Measurements from ENCODE around the gene OTUB2.
A peak's percentile ranks its signal among the peaks of the same experiment; 100 is the strongest.

Gene OTUB2

DNA sequence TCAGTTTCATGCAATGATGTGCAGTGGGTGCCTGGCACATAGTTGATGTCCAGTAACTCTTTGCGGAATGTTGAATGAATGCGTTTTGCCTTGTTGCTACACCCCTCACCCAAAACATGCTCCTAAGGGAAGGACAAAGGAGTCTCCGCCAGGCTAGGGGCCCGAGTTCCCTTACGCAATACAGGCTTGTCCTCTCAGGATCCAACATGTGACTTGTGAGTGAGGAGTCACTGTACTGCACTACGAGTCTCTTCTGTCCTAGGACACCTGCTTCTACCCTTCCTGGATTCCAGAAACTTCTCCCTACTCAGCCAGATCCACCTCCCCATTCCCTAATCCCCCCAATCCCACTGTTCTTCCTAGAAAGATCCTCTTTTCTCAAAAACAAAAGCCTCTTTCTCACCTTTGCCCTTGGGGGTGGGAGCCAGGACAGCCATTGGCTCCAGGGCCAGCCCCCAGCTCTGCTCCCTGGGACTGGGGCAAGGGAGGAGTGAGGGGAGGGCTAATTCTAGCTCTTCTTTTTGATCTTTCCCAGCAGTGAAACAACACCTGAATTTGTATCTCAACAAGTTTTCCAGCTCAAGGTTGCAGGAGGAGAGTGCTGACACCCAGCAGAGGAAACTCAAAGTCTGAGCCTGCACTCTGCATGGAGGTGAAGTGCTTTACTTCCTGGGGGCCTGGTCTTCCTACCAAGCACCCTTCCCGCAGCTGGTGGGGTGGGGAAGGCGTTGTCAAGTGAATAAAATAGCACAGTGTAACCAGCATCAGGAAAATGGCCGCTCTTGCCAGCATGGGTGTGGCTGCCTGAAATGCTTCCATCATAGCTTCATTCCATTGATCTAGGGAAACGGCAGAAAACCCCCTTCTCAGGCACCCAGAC, 3.4 kb upstream of the OTUB2 start:
- no peak for ATAC-seq (ENCODE audit: low read depth)

DNA sequence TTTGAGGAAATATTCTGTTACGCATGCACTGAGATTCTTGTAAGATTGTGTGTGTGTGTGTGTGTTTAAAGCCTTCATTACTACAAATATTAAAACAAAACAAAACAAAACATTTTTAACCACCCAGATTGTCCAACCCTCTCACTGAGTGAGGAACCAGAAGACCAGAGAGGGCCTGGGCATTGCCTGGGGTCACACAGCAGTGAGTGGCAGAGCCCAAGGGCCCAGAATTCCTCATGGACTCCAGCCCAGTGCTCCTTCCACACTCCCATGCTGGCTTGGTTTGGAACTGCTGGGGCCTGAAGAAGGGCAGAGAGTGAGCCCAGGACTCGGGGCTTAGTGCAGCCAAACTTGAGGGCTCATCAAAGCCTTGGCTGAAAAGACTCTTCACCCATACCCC, 1.6 kb upstream of the OTUB2 start:
- no peaks in the 10 kb centered on the region for H3K27me3 ChIP-seq (ENCODE audit: insufficient read depth, poor library complexity, severe bottlenecking)
- DNase-seq (ENCODE audit: low spot score) (no peak), ATAC-seq (ENCODE audit: low read depth) (no peak)
- peaks cover 20% of the 10 kb centered on the region for H3K4me1 ChIP-seq (ENCODE audit: insufficient read depth, poor library complexity, severe bottlenecking)
- TF ChIP-seq, protein P1, sequence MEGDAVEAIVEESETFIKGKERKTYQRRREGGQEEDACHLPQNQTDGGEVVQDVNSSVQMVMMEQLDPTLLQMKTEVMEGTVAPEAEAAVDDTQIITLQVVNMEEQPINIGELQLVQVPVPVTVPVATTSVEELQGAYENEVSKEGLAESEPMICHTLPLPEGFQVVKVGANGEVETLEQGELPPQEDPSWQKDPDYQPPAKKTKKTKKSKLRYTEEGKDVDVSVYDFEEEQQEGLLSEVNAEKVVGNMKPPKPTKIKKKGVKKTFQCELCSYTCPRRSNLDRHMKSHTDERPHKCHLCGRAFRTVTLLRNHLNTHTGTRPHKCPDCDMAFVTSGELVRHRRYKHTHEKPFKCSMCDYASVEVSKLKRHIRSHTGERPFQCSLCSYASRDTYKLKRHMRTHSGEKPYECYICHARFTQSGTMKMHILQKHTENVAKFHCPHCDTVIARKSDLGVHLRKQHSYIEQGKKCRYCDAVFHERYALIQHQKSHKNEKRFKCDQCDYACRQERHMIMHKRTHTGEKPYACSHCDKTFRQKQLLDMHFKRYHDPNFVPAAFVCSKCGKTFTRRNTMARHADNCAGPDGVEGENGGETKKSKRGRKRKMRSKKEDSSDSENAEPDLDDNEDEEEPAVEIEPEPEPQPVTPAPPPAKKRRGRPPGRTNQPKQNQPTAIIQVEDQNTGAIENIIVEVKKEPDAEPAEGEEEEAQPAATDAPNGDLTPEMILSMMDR (IDR thresholded peaks at IDR 0.05; ENCODE audit: poor library complexity, severe bottlenecking): no peak
- H3K27ac ChIP-seq (ENCODE audit: poor library complexity, severe bottlenecking): no peak overlapping the region
- H3K9me3 ChIP-seq (ENCODE audit: severe bottlenecking): no peaks in the 10 kb centered on the region
- no peaks in the 10 kb centered on the region for H3K36me3 ChIP-seq (ENCODE audit: low read depth)
- no peak overlapping the region for H3K4me3 ChIP-seq (ENCODE audit: severe bottlenecking)

More for the DNA sequence above, 3.4 kb upstream of the OTUB2 start:
- H3K27ac ChIP-seq (ENCODE audit: poor library complexity, severe bottlenecking): no peak overlapping the region
- DNase-seq (ENCODE audit: low spot score): no peak
- H3K27me3 ChIP-seq (ENCODE audit: insufficient read depth, poor library complexity, severe bottlenecking): no peaks in the 10 kb centered on the region
- TF ChIP-seq, protein P1 (IDR thresholded peaks at IDR 0.05; ENCODE audit: poor library complexity, severe bottlenecking): no peak
- H3K4me3 ChIP-seq (ENCODE audit: severe bottlenecking): no peak overlapping the region
- no peaks in the 10 kb centered on the region for H3K36me3 ChIP-seq (ENCODE audit: low read depth)
- H3K4me1 ChIP-seq (ENCODE audit: insufficient read depth, poor library complexity, severe bottlenecking): peaks cover 10% of the 10 kb centered on the region
- no peaks in the 10 kb centered on the region for H3K9me3 ChIP-seq (ENCODE audit: severe bottlenecking)

DNA sequence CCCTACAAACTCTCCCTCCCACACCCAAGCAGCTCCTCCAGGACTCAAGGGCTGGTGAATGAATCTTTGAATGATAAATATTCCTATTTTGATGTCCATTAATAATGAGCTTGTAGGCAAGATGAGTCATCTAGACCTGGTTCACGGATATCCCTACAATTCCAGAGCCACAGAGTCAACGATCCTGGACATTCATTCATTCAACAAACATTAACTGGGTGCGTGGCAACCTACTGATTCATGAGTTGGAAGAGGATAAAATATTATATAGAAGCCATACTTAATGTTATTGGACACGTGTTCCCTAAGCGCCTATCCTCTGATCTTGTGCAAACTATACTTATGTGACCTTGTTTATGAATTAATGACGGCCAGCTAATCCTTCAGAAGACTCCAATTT, 420 bp upstream of the OTUB2 start:
- peak overlapping the region; percentile 33 for H3K4me3 ChIP-seq (ENCODE audit: severe bottlenecking)
- H3K9me3 ChIP-seq (ENCODE audit: severe bottlenecking): no peaks in the 10 kb centered on the region
- H3K36me3 ChIP-seq (ENCODE audit: low read depth): no peaks in the 10 kb centered on the region
- ATAC-seq (ENCODE audit: low read depth) (no peak), DNase-seq (ENCODE audit: low spot score) (no peak)
- no peak overlapping the region for H3K27ac ChIP-seq (ENCODE audit: poor library complexity, severe bottlenecking)
- TF ChIP-seq, protein P1 (IDR thresholded peaks at IDR 0.05; ENCODE audit: poor library complexity, severe bottlenecking): no peak
- H3K4me1 ChIP-seq (ENCODE audit: insufficient read depth, poor library complexity, severe bottlenecking): peaks cover 20% of the 10 kb centered on the region
- H3K27me3 ChIP-seq (ENCODE audit: insufficient read depth, poor library complexity, severe bottlenecking): no peaks in the 10 kb centered on the region

DNA sequence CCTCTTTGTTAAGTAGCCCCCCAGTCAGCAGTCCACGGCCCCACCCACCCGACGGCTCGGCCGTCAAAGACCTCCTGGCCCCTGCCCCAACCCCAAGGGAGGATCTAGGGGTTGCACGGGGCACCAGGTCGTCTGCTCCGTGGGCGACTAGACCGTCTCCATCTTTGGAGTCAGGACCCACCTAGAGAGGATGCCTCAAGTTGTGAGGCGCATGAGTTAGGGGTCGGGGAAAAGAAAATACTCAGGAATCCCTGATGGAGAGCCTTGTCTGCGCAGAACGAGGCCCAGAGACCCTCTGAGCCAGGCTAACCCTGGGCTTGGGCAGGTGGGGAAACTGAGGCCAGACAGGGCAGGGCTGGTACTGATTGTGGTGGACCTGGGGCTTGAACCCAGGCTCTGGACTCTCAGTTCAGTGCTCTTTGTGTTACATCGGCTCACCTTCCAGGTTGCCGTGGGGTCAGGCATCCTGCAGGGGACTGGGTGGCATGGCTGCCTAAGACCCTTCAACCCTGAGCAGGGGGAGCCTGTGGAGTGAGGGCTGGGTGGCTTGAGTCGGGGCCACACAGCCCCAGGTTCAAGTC, 839 bp downstream of the OTUB2 start:
- TF ChIP-seq, protein P1 (IDR thresholded peaks at IDR 0.05; ENCODE audit: poor library complexity, severe bottlenecking): no peak
- Histone ChIP-seq H3K36me3 (ENCODE audit: low read depth) (no peaks in the 10 kb centered on the region), H3K4me3 (ENCODE audit: severe bottlenecking) (peak overlapping the region; percentile 33), H3K9me3 (ENCODE audit: severe bottlenecking) (no peaks in the 10 kb centered on the region), H3K4me1 (ENCODE audit: insufficient read depth, poor library complexity, severe bottlenecking) (peaks cover 20% of the 10 kb centered on the region), H3K27ac (ENCODE audit: poor library complexity, severe bottlenecking) (no peak overlapping the region), H3K27me3 (ENCODE audit: insufficient read depth, poor library complexity, severe bottlenecking) (no peaks in the 10 kb centered on the region)
- ATAC-seq (ENCODE audit: low read depth) (no peak), DNase-seq (ENCODE audit: low spot score) (no peak)

Data from RWPE2 (cell line).